ENCODE results near the gene ARHGEF37.

- no peak for TF ChIP-seq CTCF (conservative IDR thresholded peaks at IDR 0.05 in 1 of 2, IDR thresholded peaks at IDR 0.05 in 1 of 2; ENCODE audit: low read depth in 1 of 2, low read length in 2 of 2)
- TF ChIP-seq EZH2 (IDR thresholded peaks at IDR 0.05; ENCODE audit: low read length, missing control alignments), result no peak
Measured at GRCh38 chr5:149664083-149664482, 82.8 kb downstream of the ARHGEF37 start.

Measured in fibroblast of lung (primary cell).